GM08714 (cell line): ENCODE measurements around the gene MYADML2.

Source experiments
- H3K4me3 ChIP-seq: fragments of 200-500 bp; sonication (Bioruptor generic); 2 replicates; pipeline ENCODE4 v1.5.1; 2014; ENCODE audit warnings: mild to moderate bottlenecking, low read length, inconsistent platforms
- ZNF274 ChIP-seq: IDR thresholded peaks from 2 replicates; pipeline ENCODE4 v1.6.1; 2012; ENCODE audit warnings: mild to moderate bottlenecking, low read depth, low read length

Gene MYADML2, protein sequence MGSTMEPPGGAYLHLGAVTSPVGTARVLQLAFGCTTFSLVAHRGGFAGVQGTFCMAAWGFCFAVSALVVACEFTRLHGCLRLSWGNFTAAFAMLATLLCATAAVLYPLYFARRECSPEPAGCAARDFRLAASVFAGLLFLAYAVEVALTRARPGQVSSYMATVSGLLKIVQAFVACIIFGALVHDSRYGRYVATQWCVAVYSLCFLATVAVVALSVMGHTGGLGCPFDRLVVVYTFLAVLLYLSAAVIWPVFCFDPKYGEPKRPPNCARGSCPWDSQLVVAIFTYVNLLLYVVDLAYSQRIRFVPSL

GRCh38 chr17:81947189-81947588 is at the start of gene MYADML2:
MYADML2 (minus strand) TSS chr17:81947233; CDS start chr17:81941741, 5,492 bp downstream.
- H3K4me3 ChIP-seq, result no peak within 1 kb of the TSS
- no peak for TF ChIP-seq ZNF274

GRCh38 chr17:81996232-81996756 is 49.3 kb upstream of the MYADML2 start:
- no peak for TF ChIP-seq ZNF274

DNA sequence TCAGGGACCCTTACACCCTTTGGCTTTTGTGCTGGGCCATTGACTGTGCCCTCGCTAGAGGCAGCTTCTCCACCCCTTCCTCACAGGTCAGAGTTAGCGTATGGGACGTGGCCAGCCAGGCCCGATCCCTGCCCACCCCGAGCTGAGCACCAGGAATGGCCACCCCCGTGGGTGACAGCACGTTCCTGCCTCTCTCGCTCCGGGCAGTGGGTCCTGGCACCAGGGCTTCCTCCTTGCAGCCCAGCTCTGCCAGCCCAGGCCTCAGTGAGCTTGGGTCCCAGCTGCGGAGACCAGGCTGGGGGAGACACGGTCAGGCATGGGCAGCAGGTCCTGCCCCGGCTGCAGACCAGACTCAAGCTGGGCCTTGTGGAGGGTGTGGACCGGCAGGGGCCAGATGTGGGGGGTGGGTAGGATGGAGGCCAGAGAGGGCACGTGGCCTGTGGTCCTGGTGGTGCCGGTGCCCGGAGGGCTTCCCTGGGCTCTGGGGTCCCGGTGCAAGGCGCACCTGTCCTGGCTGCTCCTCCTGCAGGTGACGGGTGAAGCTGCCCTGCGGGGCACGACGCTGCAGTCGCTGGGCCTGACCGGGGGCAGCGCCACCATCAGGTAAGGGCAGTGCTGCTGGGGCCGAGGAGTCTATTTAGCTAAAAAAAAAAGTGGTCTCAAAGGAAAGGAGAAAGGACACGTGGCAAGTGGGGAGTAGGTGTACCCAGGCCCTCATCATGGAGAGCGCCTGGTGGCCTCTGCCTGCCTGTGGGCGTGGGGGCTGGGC is 48.6 kb upstream of the MYADML2 start:
- H3K4me3 ChIP-seq, result no peak overlapping the region
- TF ChIP-seq ZNF274, result no peak

More at GRCh38 chr17:81996232-81996756, 49.3 kb upstream of the MYADML2 start:
- no peak overlapping the region for H3K4me3 ChIP-seq

DNA sequence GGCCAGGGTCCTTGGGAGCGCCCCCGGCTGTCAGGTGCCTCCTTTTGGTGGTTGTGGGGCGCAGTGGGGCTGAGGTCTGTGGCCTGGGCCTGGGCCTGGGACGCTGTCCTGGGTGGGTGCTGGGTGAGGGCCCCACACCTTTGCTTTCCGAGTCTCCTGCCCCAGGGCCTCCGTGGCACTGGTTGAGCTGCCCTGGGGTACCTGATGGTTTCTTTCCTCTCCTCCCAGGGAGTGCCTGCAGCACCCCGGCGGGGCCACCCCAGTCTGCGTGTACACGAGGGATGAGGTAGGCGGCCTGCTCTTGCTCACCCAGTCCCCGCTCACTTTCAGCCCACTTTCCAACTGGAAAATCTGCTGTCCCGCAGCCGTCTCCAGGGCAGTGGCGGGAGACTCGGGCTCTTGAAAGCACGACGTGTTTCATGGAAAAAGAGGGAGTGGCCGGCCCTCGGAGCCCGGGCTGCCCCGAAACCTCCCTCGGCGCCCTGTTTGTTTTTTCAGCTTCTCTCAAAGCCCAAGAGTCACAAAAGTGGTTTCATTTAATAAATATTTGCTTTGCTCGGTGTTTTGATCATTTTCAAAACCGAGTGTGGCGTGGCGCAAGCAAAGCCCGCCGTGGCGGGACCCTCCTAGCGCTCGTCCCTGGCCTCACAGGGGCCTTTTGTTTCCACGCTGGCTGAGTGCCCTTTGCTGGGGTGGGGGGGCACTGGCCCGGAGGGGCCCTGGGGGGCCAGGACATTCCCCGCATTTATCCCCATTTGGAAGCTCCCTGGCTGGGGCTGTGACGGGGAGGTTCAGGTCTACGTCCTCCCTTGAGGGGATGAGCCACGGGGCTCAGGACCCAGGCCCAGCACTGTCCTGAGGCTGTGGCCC is 47.8 kb upstream of the MYADML2 start:
- no peak overlapping the region for H3K4me3 ChIP-seq
- TF ChIP-seq ZNF274, result no peak

GRCh38 chr17:81993729-81994592 is 46.9 kb upstream of the MYADML2 start:
- H3K4me3 ChIP-seq, result no peak overlapping the region

DNA sequence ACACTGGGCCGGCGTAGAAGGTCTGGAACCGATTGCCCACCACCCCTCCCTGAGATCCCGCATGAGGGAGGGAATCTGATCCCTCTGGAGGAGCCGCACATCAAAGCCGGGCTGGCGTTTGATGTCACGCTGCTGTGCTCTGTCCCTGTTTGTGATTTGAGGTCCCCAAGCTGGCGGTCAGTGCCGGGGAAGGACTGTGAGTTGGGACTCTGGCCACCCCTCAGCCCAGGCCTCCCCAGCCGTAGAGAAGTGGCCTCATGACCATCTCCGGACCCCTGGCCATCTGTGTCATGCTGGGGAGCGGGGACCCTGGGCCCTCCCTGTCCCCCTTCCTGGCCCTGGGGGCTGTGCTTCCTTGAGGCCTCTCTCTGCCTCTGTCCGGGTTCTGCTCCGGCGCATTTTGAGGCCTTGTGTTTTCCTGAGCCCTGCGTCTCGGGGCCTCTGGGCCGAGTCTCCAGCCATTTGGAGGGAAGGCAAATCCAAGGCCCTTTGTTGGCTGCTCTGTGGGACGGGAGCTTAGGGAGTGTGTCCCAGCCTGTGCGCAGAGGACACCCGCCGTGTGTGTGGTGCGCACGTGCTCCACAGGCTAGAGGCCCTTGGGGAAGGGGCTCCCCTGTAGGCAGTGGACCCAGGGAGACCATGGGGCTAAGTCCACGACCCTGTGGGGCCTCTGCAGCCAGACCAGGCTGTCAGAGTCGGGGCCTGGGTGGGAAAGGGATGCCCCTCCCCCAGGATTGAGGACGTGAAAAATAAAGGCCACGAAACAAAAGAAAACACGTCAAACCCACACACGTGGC is 45.5 kb upstream of the MYADML2 start:
- no peak overlapping the region for H3K4me3 ChIP-seq
- TF ChIP-seq ZNF274, result no peak

More at GRCh38 chr17:81993729-81994592, 46.9 kb upstream of the MYADML2 start:
- TF ChIP-seq ZNF274, result no peak

GRCh38 chr17:81991684-81992305 is 44.8 kb upstream of the MYADML2 start:
- no peak for TF ChIP-seq ZNF274
- H3K4me3 ChIP-seq, result no peak overlapping the region

GRCh38 chr17:81990836-81991683 is 44.0 kb upstream of the MYADML2 start:
- TF ChIP-seq ZNF274, result no peak
- no peak overlapping the region for H3K4me3 ChIP-seq

DNA sequence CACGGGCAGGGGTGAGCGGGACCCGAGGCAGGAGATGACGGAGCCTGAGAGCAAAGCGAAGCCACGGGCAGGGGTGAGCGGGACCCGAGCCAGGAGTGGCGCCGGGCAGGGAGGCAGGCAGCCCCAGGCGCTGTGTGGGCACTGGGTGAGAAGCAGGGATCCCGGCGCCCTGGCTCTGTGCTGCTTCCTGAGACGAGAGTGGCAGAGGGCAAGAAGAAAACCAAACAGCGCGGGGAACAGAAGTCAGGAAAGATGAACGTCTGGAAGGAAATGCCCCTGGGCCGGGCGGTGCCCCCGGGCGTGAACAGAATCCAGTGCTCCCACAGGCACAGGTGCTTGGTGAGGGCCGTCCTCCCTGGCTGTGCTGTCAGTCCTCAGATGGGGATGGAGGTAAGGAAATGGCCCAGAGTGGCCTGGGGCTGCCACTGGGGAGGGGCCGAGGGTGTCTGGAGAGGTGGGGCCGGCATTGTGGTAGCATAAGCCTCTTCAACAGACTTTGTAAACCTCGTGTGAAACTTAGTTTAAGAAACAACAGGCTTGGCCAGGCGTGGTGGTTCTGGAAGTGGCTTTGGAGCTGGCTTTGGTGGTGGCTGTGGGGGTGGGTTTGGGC is 40.2 kb upstream of the MYADML2 start:
- no peak for TF ChIP-seq ZNF274
- H3K4me3 ChIP-seq, result no peak overlapping the region

DNA sequence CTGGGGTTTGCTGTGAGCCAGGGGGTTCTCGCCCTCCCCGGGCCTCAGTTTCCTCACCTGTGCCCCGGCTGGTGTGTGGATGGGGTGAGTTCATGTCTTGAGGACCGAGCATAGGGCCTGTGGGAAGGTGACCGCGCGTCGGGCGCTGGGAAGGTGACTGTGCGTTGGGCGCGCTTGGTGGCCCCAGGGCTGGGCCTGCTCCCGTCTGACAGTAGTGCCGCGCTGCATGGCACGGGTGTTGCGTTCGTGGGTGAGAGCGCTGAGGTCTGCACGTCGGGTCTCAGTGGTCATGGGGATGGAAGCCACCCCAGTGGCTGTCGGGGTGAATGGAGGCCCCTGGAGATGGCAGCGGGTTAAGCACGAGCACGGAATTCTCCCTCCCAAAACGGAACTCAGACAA is 39.6 kb upstream of the MYADML2 start:
- H3K4me3 ChIP-seq, result no peak overlapping the region
- no peak for TF ChIP-seq ZNF274
